SK-N-SH (cell line): Measurements from ENCODE around the gene COBL. TPM values are rescaled to one million over a fixed set of nuclear protein-coding genes. Genes with fewer than 3 reads are reported as not detected.

ENCODE experiments used
- CTCF ChIA-PET: fragments of 300-600, 350-600 bp; formaldehyde crosslinking; extraction: SDS; loops from one replicate; lab custom pipeline; 2021; lab: Yijun Ruan, JAX
- POLR2A ChIA-PET: fragments of 350-600 bp; sonication (Branson Sonifier 250); formaldehyde crosslinking; extraction: SDS; loops from one replicate; lab custom pipeline; 2020; ENCODE audit warnings: antibody characterized with exemption, inconsistent platforms; lab: Yijun Ruan, JAX
- DNase-seq: peaks from one replicate; pipeline ENCODE4 v3.0.0; 2012
- H2AFZ ChIP-seq: fragments of 200-600 bp; sonication (generic); 2 replicates; pipeline ENCODE4 v1.8.1; 2016; ENCODE audit warnings: antibody characterized with exemption, mild to moderate bottlenecking, low read depth
- H3F3A ChIP-seq: fragments of 200-600 bp; sonication (generic); replicated peaks from 2 replicates; pipeline ENCODE3; 2016; ENCODE audit warnings: antibody characterized with exemption, mild to moderate bottlenecking; ENCODE audit not compliant: insufficient read depth
- H3K27ac ChIP-seq, 2 experiments: fragments of 200-500 bp in 1 of 2; fragments of 200-600 bp in 1 of 2; sonication (Bioruptor generic) in 1 of 2; sonication (generic), shearing (Covaris generic) in 1 of 2; 2 replicates each; pipeline versions ENCODE4 v1.5.1 to v1.6.1; 2014 to 2016; ENCODE audit warnings: low read depth in 2 of 2, inconsistent platforms in 1 of 2, low read length in 1 of 2, mild to moderate bottlenecking in 1 of 2, mixed read lengths in 1 of 2
- H3K27me3 ChIP-seq: fragments of 200-600 bp; sonication (generic), shearing (Covaris generic); 2 replicates; pipeline ENCODE4 v1.6.1; 2016; ENCODE audit warnings: mixed run types; ENCODE audit not compliant: insufficient read depth
- H3K36me3 ChIP-seq, 2 experiments: fragments of 200-500 bp in 1 of 2; fragments of 200-600 bp in 1 of 2; sonication (Bioruptor generic) in 1 of 2; sonication (generic) in 1 of 2; replicated peaks in 1 of 2; 2 replicates each; pipeline versions ENCODE3 to v1.5.1; 2014 to 2016; ENCODE audit warnings: low read length in 1 of 2, mild to moderate bottlenecking in 1 of 2; ENCODE audit not compliant: insufficient read depth in 2 of 2, control insufficient read depth in 1 of 2
- H3K4me1 ChIP-seq, 2 experiments: fragments of 200-500 bp in 1 of 2; fragments of 200-600 bp in 1 of 2; sonication (Bioruptor generic) in 1 of 2; sonication (generic), shearing (Covaris generic) in 1 of 2; 2 replicates each; pipeline versions ENCODE4 v1.5.1 to v1.6.1; 2014 to 2016; ENCODE audit warnings: low read depth in 1 of 2, low read length in 1 of 2, mixed run types in 1 of 2; ENCODE audit not compliant: insufficient read depth in 2 of 2, control insufficient read depth in 1 of 2
- H3K4me2 ChIP-seq: fragments of 200-600 bp; sonication (generic), shearing (Covaris generic); 2 replicates; pipeline ENCODE4 v1.6.1; 2017; ENCODE audit warnings: mixed run types
- H3K4me3 ChIP-seq, 2 experiments: fragments of 200-500 bp in 1 of 2; fragments of 200-600 bp in 1 of 2; sonication (Bioruptor generic) in 1 of 2; sonication (generic), shearing (Covaris generic) in 1 of 2; 2 replicates each; pipeline versions ENCODE4 v1.5.1 to v1.8.1; 2014 to 2016; ENCODE audit warnings: low read depth in 2 of 2, inconsistent platforms in 1 of 2, low read length in 1 of 2, mild to moderate bottlenecking in 1 of 2, mixed read lengths in 1 of 2, moderate library complexity in 1 of 2
- H3K79me2 ChIP-seq: fragments of 200-600 bp; sonication (generic); 2 replicates; pipeline ENCODE4 v1.8.1; 2017; ENCODE audit warnings: mild to moderate bottlenecking; ENCODE audit not compliant: insufficient read depth
- H3K9ac ChIP-seq: fragments of 200-600 bp; sonication (generic); 2 replicates; pipeline ENCODE4 v1.6.1; 2017; ENCODE audit warnings: mixed run types
- H3K9me2 ChIP-seq: fragments of 200-600 bp; sonication (generic); 2 replicates; pipeline ENCODE4 v1.6.1; 2017; ENCODE audit warnings: mixed run types
- H3K9me3 ChIP-seq: fragments of 200-600 bp; sonication (generic); 2 replicates; pipeline ENCODE4 v1.6.1; 2017; ENCODE audit warnings: mixed run types, mild to moderate bottlenecking, moderate library complexity
- H4K20me1 ChIP-seq: fragments of 200-600 bp; sonication (generic); 2 replicates; pipeline ENCODE4 v1.6.1; 2017; ENCODE audit warnings: mild to moderate bottlenecking, mixed run types; ENCODE audit not compliant: insufficient read depth
- POLR2AphosphoS5 ChIP-seq: IDR thresholded peaks from 2 replicates; pipeline ENCODE4 v1.6.1; 2012; ENCODE audit warnings: low read depth, low read length
- RFX5 ChIP-seq: IDR thresholded peaks from 2 replicates; pipeline ENCODE4 v1.6.1; 2012; ENCODE audit warnings: mild to moderate bottlenecking, improper control_type of control experiment, low read length
- RXRA ChIP-seq: IDR thresholded peaks from 2 replicates; pipeline ENCODE4 v1.4.0; 2012; ENCODE audit warnings: low read depth, mild to moderate bottlenecking, borderline replicate concordance
- TCF12 ChIP-seq: IDR thresholded peaks from 2 replicates; pipeline ENCODE4 v1.4.0; 2012
- WGBS: methylation state at CpG from one replicate; pipeline ENCODE4 v1.1.6; 2017; ENCODE audit warnings: low lambda C conversion rate; 5-methylcytosine and 5-hydroxymethylcytosine counted together
- polyA plus RNA-seq, 3 experiments: library from polyadenylated mRNA; depleted of rRNA; stranded (reverse); fragments of >200 nt; gene quantifications; 2 replicates each; pipeline ENCODE4 v1.2.3, GENCODE V29; 2012
- TF ChIP-seq, protein P1 (sequence below): fragments of 150-350 bp; IDR thresholded peaks from 2 replicates; pipeline ENCODE4 v1.6.1; 2016; ENCODE audit warnings: mild to moderate bottlenecking, low read depth, low read length

COBL gene, protein sequence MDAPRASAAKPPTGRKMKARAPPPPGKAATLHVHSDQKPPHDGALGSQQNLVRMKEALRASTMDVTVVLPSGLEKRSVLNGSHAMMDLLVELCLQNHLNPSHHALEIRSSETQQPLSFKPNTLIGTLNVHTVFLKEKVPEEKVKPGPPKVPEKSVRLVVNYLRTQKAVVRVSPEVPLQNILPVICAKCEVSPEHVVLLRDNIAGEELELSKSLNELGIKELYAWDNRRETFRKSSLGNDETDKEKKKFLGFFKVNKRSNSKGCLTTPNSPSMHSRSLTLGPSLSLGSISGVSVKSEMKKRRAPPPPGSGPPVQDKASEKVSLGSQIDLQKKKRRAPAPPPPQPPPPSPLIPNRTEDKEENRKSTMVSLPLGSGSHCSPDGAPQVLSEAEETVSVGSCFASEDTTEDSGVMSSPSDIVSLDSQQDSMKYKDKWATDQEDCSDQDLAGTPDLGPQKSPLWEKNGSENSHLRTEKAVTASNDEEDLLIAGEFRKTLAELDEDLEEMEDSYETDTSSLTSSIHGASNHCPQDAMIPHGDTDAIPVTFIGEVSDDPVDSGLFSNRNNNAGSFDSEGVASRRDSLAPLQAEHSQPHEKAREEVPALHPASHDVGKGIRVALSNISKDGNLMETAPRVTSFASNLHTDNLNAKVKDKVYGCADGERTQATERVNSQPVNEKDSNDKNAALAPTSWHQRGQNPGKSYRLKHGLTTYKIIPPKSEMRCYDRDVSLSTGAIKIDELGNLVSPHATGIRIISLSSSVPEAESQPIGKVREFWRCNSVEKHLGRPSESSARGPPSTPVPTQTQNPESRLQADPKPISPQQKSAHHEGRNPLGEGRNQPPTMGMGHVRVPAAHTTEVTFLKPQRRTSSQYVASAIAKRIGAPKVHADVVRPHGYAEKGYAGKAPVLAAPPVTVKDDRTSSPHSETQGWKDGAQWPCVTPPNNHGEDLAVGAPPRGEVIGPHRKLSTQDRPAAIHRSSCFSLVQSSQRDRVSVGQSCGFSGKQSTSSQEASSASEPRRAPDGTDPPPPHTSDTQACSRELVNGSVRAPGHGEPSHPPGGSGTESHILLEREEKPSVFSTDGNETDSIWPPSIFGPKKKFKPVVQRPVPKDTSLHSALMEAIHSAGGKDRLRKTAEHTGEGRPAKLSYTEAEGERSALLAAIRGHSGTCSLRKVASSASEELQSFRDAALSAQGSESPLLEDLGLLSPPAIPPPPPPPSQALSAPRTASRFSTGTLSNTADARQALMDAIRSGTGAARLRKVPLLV
- polyA plus RNA-seq (2012; rRNA removed), result under 0.01 TPM in 1 of 2 replicates, not detected in the other
- polyA plus RNA-seq (2012; cell fraction: cytosol; rRNA removed), result not detected in 2 replicates
- not detected in 2 replicates for polyA plus RNA-seq (2012; cell fraction: nucleus; rRNA removed)

GRCh38 chr7:51316666-51317581, at the start of gene COBL:
Gene COBL (minus strand): TSS chr7:51316809. CDS start chr7:51316633, 176 bp downstream.
- Histone ChIP-seq H3K4me3 (peak within 1 kb of the TSS in 1 of 2 experiments; percentile 30; a peak in 1 of 4 replicates), H3K79me2 (no peaks in the 10 kb centered on the region), H3K9ac (no peak within 1 kb of the TSS), H3K9me3 (no peaks in the 10 kb centered on the region), H3F3A (no peaks in the 10 kb centered on the region), H3K4me1 (peaks cover 0 to 9% of the 10 kb centered on the region in 2 experiments; a peak in 1 of 4 replicates), H3K36me3 (no peaks in the 10 kb centered on the region), H3K9me2 (no peaks in the 10 kb centered on the region), H4K20me1 (no peaks in the 10 kb centered on the region), H3K27ac (no peak within 1 kb of the TSS), H2AFZ (no peak within 1 kb of the TSS), H3K4me2 (peak within 1 kb of the TSS; percentile 33; the same call in 1 of the 2 replicates), H3K27me3 (peaks cover 12% of the 10 kb centered on the region)
- WGBS, result 46% methylated on average over 44 of the region's 94 CpGs
- TF ChIP-seq, protein P1, sequence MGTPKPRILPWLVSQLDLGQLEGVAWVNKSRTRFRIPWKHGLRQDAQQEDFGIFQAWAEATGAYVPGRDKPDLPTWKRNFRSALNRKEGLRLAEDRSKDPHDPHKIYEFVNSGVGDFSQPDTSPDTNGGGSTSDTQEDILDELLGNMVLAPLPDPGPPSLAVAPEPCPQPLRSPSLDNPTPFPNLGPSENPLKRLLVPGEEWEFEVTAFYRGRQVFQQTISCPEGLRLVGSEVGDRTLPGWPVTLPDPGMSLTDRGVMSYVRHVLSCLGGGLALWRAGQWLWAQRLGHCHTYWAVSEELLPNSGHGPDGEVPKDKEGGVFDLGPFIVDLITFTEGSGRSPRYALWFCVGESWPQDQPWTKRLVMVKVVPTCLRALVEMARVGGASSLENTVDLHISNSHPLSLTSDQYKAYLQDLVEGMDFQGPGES, result no peak
- TF ChIP-seq POLR2AphosphoS5 (no peak), RXRA (no peak), RFX5 (no peak)
- no peak for DNase-seq
- ChIA-PET CTCF (no interaction called here), POLR2A (no interaction called here)

- H3K36me3 ChIP-seq, result no peaks in the 10 kb centered on the region
- no peak overlapping the region for H3K4me3 ChIP-seq
- no peaks in the 10 kb centered on the region for H3K79me2 ChIP-seq
- TF ChIP-seq TCF12, result no peak
- H4K20me1 ChIP-seq, result no peaks in the 10 kb centered on the region
- POLR2A ChIA-PET, result no interaction called here
- no peaks in the 10 kb centered on the region for H3F3A ChIP-seq
- WGBS, result 33% methylated on average over 7 of the region's 7 CpGs
- H2AFZ ChIP-seq, result no peak overlapping the region
- no peaks in the 10 kb centered on the region for H3K9me3 ChIP-seq
- H3K9me2 ChIP-seq, result no peaks in the 10 kb centered on the region
- CTCF ChIA-PET, result interaction anchor here (0.6 to 11.2 kb wide), 44 partner anchors 10 to 1281 kb away, joined by 3 to 379 read pairs (median 4); partner anchors contain the start of gene ZPBP
- peaks cover 0 to 3% of the 10 kb centered on the region in 2 experiments; a peak in 1 of 4 replicates for H3K4me1 ChIP-seq
- no peak overlapping the region for H3K9ac ChIP-seq
- DNase-seq, result no peak
- H3K27me3 ChIP-seq, result no peaks in the 10 kb centered on the region
- no peak overlapping the region for H3K27ac ChIP-seq
- H3K4me2 ChIP-seq, result no peak overlapping the region
Observed at GRCh38 chr7:51366172-51366728, 49.6 kb upstream of the COBL start.
